ENCODE results near the gene WDR93.
"Not testable (repeated sequence)": the region's sequence is repeated elsewhere in the genome, so short reads cannot be mapped to it uniquely, and the experiment has no call there.

Gene WDR93

GRCh38 chr15:89770041-89770440 lies 79.4 kb downstream of the WDR93 start:
- DNase-seq (ENCODE audit: low spot score), result peak; percentile 59

DNA sequence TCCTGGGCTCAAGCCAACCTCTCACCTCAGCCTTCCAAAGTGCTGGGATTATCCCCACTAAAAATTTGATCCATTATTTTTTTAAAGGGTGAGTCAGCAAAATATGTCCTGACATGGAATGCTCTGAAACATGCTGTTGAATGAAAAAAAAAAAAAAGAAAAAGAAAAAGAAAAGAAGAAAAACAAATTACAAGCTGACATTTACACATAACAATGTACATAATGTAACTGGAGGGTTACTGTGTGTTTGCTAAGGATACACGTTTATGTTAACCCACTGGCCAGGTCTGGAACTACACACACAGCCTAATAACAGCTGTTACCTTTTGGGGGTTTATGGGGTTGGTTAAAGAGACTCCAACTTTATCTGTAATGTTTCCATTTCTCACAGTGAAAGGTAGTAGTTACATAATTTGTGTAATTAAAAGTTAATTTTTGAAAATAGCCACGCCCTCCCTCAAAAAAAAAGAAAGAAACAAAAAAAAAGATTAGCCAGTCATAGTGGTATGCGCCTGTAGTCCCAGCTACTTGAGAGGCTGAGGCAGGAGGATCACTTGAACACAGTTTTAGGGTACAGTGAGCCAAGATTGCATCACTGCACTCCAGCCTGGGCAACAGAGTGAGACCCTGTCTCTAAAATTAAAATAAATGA lies 82.4 kb downstream of the WDR93 start:
- DNase-seq (ENCODE audit: low spot score), result no peak

DNA sequence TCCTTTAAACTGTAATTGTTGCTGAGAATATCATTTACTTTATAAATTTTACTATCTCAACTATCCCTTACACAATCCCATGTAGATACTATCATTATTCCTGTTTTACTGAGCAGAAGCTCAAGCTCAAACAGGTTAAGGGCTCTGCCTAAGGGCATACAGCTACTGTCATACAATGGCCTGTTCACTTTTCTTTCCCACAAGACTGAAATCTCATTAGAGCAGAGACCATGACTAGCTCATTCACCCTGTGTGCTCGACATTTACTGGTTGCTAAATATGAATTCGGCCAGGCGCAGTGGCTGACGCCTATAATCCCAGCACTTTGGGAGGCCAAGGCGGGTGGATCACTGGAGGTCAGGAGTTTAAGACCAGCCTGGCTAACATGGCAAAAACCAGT lies 83.9 kb downstream of the WDR93 start:
- no peak for DNase-seq (ENCODE audit: low spot score)

DNA sequence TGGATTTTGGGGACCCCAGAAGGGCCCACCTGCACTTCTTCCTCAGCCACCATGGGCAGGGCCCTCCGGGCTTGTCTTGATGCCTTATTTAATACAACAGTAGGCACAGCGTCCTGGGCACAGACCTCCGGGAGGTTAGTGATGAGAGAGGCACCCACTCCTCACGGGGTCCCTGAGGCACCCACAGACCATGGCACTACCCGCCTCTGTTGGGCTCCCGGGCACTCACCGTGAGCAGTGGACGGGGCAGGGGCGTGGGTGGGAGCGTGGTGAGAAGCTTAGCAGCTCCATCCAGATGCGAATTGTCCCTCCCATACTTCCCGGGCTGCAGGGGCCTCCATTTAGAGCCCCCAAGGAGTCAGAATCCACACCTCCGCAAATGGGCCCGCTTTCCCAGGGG lies 85.2 kb downstream of the WDR93 start:
- no peak for DNase-seq (ENCODE audit: low spot score)

DNA sequence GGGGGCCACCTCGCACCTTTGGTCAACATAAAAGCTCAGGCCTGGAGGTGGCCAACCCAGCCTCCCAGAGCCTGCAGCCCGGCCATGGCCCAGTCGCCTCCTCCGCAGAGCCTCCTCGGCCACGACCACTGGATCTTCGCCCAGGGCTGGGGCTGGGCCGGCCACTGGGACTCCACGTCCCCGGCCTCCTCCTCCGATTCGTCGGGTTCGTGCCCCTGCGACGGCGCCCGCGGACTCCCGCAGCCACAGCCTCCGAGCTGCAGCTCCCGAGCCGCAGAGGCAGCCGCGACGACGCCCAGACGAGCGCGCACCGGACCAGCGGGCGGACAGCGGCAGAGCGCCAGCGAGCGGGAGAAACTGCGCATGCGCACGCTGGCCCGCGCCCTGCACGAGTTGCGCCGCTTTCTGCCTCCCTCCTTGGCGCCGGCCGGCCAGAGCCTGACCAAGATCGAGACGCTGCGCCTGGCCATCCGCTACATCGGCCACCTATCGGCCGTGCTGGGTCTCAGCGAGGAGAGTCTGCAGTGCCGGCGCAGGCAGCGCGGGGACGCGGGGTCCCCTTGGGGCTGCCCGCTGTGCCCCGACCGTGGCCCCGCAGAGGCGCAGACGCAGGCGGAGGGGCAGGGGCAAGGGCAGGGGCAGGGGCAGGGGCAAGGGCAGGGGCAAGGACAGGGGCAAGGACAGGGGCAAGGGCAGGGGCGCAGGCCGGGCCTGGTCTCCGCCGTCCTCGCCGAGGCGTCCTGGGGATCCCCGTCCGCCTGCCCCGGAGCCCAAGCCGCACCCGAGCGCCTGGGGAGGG lies 85.9 kb downstream of the WDR93 start, which contains the start of gene MESP2:
TSS of gene MESP2 (plus strand) at position 59 of the 799 bp plus-strand sequence. CDS start at position 85, 26 bp downstream.
- DNase-seq (ENCODE audit: low spot score), result peak; percentile 87

DNA sequence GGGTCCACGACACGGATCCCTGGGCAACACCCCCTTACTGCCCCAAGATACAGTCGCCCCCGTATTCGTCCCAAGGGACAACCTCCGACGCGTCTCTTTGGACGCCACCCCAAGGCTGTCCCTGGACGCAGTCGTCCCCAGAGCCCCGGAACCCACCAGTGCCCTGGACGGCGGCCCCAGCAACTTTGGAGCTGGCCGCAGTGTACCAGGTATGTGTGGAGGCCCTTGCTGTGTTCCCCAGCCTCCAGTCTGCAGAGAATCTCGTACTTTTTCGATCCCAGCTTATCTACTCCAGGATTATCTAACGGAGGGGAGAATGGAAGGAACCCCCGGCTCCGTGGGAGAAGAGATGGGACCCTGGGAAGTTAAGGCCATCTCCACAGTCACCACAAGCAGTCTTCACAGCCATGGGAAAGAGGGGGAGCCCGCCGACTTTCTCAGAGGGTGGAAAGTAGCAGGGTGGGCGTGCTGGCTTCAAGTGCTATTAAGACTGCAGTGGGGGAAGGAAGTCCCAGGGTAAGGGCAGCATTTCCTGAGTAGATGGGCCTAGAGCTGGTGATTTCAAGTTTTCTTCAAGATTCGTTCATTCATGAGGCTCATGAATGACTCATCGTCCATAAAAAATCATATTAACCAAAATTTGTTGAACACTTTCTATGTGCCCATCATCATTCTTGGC lies 86.6 kb downstream of the WDR93 start:
- no peak for DNase-seq (ENCODE audit: low spot score)

DNA sequence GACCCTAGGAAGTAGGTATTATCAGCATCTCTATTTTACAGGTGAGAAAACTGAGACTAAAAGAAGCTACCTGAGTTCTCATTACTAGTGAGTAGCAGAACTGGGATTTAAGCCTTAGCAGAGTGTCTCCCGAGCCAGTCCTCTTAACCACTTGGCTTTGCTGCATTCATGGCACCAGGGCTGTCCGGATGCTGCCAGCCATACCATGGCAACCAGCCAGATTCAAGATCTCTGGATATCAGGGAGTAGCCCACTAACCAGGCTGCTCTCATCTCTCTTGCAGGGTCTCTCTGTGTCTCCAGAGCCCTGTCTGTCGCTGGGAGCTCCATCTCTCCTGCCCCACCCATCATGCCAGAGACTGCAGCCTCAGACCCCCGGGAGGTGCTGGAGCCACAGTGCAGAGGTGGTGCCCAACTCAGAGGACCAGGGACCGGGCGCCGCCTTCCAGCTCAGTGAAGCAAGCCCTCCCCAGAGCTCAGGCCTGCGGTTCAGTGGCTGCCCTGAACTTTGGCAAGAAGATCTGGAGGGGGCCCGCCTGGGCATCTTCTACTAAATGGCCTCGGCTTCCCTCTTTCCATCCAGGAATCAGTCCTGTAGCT lies 87.3 kb downstream of the WDR93 start:
- DNase-seq (ENCODE audit: low spot score), result no peak

GRCh38 chr15:89778861-89779260 lies 88.2 kb downstream of the WDR93 start:
- DNase-seq (ENCODE audit: low spot score), result no peak

DNA sequence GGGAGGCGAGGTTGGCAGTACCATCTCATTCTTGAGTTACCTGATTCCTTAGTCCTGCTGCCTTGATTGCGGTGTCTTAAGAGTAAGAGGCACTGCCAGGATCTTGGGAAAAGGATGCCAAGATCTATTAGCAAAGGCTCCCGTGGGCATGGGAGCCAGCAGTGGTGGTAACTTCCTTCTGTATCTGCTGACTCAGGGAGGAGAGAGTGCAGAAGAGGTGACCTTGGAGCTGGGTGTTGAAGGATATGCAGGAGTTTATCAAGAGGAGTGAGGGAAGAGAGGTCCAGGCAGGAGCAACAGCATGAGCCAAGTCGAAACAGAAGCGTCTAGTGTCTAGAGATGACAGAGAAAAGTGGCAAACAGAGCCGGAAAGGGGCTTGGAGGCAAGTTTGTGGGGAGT lies 90.0 kb downstream of the WDR93 start:
- DNase-seq (ENCODE audit: low spot score), result no peak

DNA sequence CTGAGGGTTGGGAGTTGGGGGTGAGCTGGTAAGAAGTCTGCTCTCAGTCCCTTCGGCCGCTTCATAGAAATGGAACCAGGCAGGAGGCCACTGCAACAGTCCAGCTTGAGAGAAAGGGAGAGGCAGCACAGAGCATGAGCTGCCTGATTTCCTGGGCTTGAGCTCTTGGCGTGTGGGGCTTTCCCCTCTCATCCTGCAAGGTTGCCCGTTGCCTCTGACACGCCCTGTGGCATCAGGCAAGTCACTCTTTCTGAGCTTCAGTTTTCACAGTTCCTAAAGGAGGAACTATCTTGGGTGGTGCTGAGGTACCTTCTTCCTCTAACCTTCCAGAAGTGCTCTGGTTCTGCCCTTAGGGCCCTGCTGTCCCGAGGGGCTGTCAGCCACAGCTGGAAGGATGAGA lies 90.4 kb downstream of the WDR93 start:
- no peak for DNase-seq (ENCODE audit: low spot score)

DNA sequence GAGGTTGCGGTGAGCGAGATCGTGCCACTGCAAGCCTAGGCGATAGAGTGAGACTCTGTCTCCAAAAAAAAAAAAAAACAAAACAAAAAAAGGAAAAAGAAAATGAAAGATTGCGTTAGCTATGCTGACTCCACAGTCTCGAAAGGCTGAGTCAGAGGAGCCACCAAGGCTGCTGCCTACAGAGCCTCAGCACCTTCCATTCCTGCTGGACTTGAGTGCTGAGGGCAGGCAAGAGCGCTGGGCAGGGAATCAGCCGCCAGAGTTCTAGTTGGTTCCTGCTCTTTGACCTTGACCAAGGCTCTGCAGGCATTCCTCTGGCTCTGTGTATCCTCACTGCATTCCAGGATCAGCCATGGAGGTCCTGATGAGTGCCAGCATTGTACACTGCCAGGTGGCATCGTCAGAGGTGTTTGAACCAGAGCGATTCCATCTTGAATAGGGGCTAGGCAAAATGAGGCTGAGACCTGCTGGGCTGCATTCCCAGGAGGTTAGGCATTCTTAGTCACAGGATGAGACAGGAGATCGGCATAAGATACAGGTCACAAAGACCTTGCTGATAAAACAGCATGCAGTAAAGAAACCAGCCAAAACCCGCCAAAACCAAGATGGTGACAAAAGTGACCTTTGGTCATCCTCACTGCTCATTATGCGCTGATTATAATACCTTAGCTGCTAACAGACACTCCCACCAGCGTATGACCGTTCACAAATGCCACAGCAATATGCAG lies 91.4 kb downstream of the WDR93 start:
- DNase-seq (ENCODE audit: low spot score), result peak; percentile 62

GRCh38 chr15:89782619-89782950 lies 92.0 kb downstream of the WDR93 start:
- DNase-seq (ENCODE audit: low spot score), result not testable (repeated sequence)

DNA sequence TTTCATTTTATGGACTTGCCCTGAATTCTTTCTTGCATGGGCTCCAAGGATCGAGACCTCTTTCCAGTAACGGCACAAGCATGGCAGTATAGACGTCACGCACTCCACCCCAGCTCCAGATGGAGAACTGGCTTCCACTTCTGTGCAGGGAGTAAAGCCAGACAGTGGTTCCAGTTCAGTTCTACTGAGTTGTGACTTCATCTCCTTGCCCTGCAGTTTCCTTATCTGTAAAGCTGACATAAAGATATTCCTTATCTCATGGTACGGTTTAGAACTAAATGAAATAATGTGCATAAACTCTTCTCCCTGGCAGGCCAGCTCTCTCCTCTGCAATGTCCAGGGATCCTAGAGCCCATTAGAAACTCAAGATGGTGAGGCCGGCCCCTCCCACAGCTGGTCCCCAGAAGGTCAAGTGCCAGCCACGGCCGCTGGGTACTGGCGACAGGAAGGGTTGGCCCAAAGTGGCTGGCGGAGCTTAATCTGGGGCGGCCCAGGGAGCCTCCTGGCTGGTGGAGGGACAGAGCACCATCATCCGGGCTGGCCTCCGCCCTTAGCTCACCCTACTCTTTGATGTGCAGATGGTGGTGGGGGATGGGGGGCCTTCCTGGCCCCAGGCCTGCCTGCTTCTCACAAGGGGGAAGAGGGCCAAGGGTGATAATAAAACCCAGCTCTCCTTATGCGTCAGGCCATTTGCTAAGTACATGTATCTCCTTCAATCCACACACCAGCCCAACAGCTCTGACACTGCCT lies 92.7 kb downstream of the WDR93 start:
- peak; percentile 70 for DNase-seq (ENCODE audit: low spot score)

GRCh38 chr15:89783861-89784685 lies 93.5 kb downstream of the WDR93 start:
- no peak for DNase-seq (ENCODE audit: low spot score)

- no peak for DNase-seq (ENCODE audit: low spot score)
These were observed 94.0 kb downstream of the WDR93 start for GRCh38 chr15:89784686-89784960.

- DNase-seq (ENCODE audit: low spot score), result no peak
These were observed 94.6 kb downstream of the WDR93 start for GRCh38 chr15:89785064-89785773.

GRCh38 chr15:89785774-89786140 lies 95.1 kb downstream of the WDR93 start:
- no peak for DNase-seq (ENCODE audit: low spot score)

DNA sequence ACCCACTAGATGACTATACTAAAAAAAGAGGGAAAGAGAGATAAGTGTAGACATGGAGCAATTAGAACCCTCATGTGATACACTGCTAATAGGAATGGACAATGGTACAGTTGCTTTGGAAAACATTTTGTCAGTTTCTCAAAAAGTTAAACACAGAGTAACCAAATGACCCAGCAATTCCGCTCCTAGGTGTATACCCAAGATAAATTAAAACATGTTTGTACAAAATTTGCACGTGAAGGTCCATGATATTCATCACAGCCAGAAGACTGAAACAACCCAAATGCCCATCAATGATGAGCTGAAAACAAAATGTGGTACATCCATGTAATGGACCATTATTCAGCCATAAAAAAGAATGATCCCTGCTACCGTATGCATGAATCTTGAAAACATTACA lies 97.3 kb downstream of the WDR93 start:
- no peak for DNase-seq (ENCODE audit: low spot score)

DNA sequence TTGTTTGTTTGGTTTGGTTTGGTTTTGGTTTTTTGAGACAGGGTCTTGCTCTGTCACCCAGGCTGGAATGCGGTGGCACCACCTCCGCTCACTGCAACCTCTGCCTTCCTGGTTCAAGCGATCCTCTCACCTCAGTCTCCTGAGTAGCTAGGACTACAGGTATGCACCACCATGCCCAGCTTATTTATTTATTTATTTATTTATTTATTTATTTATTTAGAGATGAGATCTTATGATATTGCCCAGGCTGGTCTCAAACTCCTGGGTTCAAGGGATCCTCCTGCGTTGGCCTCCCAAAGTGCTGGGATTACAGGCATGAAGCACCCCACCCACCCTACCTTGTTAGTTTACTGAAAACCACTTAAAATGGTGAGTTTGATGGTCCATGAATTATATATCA lies 98.0 kb downstream of the WDR93 start:
- not testable (repeated sequence) for DNase-seq (ENCODE audit: low spot score)

- DNase-seq (ENCODE audit: low spot score), result no peak
These were observed 99.6 kb downstream of the WDR93 start for GRCh38 chr15:89790206-89790605.
